Measurements from ENCODE around the gene NR2C2.

NR2C2 gene

GRCh38 chr3:14923476-14923875, 23.9 kb upstream of the NR2C2 start:
- no peak overlapping the region for H3K4me3 ChIP-seq (ENCODE audit: low read depth, low read length)
- no peak for TF ChIP-seq CTCF (IDR thresholded peaks at IDR 0.05; ENCODE audit: low read depth, low read length)

- H3K4me3 ChIP-seq (ENCODE audit: low read depth, low read length), result no peak overlapping the region
- TF ChIP-seq CTCF (IDR thresholded peaks at IDR 0.05; ENCODE audit: low read depth, low read length), result peak; percentile 60
Observed at GRCh38 chr3:14925729-14926591, 21.4 kb upstream of the NR2C2 start.

- no peak for TF ChIP-seq CTCF (IDR thresholded peaks at IDR 0.05; ENCODE audit: low read depth, low read length)
- no peak overlapping the region for H3K4me3 ChIP-seq (ENCODE audit: low read depth, low read length)
Observed at GRCh38 chr3:14926592-14926991, 20.8 kb upstream of the NR2C2 start.

- TF ChIP-seq CTCF (IDR thresholded peaks at IDR 0.05; ENCODE audit: low read depth, low read length), result no peak
- H3K4me3 ChIP-seq (ENCODE audit: low read depth, low read length), result no peak overlapping the region
Observed at GRCh38 chr3:14927308-14927707, 20.1 kb upstream of the NR2C2 start.

GRCh38 chr3:14929310-14930074, 17.9 kb upstream of the NR2C2 start:
- TF ChIP-seq CTCF (IDR thresholded peaks at IDR 0.05; ENCODE audit: low read depth, low read length), result no peak
- no peak overlapping the region for H3K4me3 ChIP-seq (ENCODE audit: low read depth, low read length)

- no peak overlapping the region for H3K4me3 ChIP-seq (ENCODE audit: low read depth, low read length)
- no peak for TF ChIP-seq CTCF (IDR thresholded peaks at IDR 0.05; ENCODE audit: low read depth, low read length)
Observed at GRCh38 chr3:14933820-14934425, 13.5 kb upstream of the NR2C2 start.

All from WI38 (cell line).